ENCODE results near the gene SYPL2.
"Not testable (repeated sequence)": the region's sequence is repeated elsewhere in the genome, so short reads cannot be mapped to it uniquely, and the experiment has no call there.

The SYPL2 gene

GRCh38 chr1:109473284-109474057 lies 7.1 kb downstream of the SYPL2 start:
- DNase-seq = not testable (repeated sequence)

- DNase-seq = no peak
Measured at GRCh38 chr1:109474697-109475096, 8.4 kb downstream of the SYPL2 start.

GRCh38 chr1:109475261-109475660 lies 8.9 kb downstream of the SYPL2 start:
- no peak for DNase-seq

- no peak for DNase-seq
Measured at GRCh38 chr1:109476825-109477224, 10.5 kb downstream of the SYPL2 start.

GRCh38 chr1:109477821-109478220 lies 11.5 kb downstream of the SYPL2 start:
- DNase-seq = no peak

- DNase-seq = no peak
Measured at GRCh38 chr1:109478806-109479205, 12.5 kb downstream of the SYPL2 start.

GRCh38 chr1:109479311-109479710 lies 13.0 kb downstream of the SYPL2 start:
- no peak for DNase-seq

GRCh38 chr1:109479901-109480300 lies 13.6 kb downstream of the SYPL2 start:
- DNase-seq = no peak

GRCh38 chr1:109481646-109482045 lies 15.3 kb downstream of the SYPL2 start:
- DNase-seq = no peak

- no peak for DNase-seq
Measured at GRCh38 chr1:109482242-109482641, 15.9 kb downstream of the SYPL2 start.

GRCh38 chr1:109482791-109483671 lies 16.7 kb downstream of the SYPL2 start:
- peak; percentile 67 for DNase-seq

- peak; percentile 94 for DNase-seq
Measured at GRCh38 chr1:109483672-109484518, 17.5 kb downstream of the SYPL2 start, which contains the start of gene ATXN7L2. ATXN7L2 (plus strand) TSS chr1:109483905; CDS start chr1:109483954, 49 bp downstream.

- DNase-seq = no peak
Measured at GRCh38 chr1:109484519-109484975, 18.2 kb downstream of the SYPL2 start.

GRCh38 chr1:109485001-109485400 lies 18.7 kb downstream of the SYPL2 start:
- peak; percentile 38 for DNase-seq

GRCh38 chr1:109487261-109487660 lies 20.9 kb downstream of the SYPL2 start:
- DNase-seq = no peak

- no peak for DNase-seq
Measured at GRCh38 chr1:109488201-109488600, 21.9 kb downstream of the SYPL2 start.

- no peak for DNase-seq
Measured at GRCh38 chr1:109488696-109489095, 22.4 kb downstream of the SYPL2 start.

- peak; percentile 48 for DNase-seq
Measured at GRCh38 chr1:109490029-109490933, 23.9 kb downstream of the SYPL2 start.

- DNase-seq = no peak
Measured at GRCh38 chr1:109490934-109491302, 24.6 kb downstream of the SYPL2 start.

- DNase-seq = no peak
Measured at GRCh38 chr1:109491372-109491771, 25.0 kb downstream of the SYPL2 start.

GRCh38 chr1:109492779-109493178 lies 26.4 kb downstream of the SYPL2 start:
- DNase-seq = no peak

GRCh38 chr1:109493227-109493626 lies 26.9 kb downstream of the SYPL2 start:
- DNase-seq = no peak

Measured in NCI-H345 (cell line).